OCI-LY1 (cell line): ENCODE measurements around the gene DAAM1.

ENCODE experiments used
- CTCF ChIP-seq: fragments of 200-600 bp; sonication (generic), shearing (Covaris generic); IDR thresholded peaks from 2 replicates; pipeline ENCODE4 v1.5.1; 2017; ENCODE audit warnings: mild to moderate bottlenecking, antibody characterized with exemption, low read length, moderate library complexity, mixed read lengths
- EZH2 ChIP-seq: fragments of 200-600 bp; sonication (generic), shearing (Covaris generic); IDR thresholded peaks from 2 replicates; pipeline ENCODE4 v1.8.0; 2017; ENCODE audit warnings: borderline replicate concordance, mixed run types, mild to moderate bottlenecking, antibody characterized with exemption, low read length, moderate library complexity, mixed read lengths

DNA sequence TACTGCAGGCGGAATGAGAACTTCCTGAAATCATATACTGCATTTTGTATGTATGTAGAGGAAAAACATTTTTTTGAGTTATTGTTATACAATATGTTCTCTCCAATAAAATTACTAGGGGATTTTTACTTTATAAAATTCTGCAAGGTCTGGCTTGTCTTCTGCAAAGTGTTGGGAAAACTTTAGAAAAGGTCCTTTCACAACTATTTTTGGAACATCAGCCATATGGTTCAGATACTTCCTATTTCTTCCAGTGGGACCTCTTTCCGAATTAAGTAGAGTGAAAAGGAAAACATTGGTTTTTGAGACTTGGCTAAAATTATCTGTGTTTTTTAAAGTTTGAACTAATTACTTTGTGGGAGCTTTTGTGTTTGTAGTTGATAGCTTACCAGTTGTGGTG lies 52.7 kb downstream of the DAAM1 start:
- TF ChIP-seq CTCF: no peak
- TF ChIP-seq EZH2: no peak
